ENCODE results near the gene ZNF678. TPM values are rescaled to one million over a fixed set of nuclear protein-coding genes. Genes with fewer than 3 reads are reported as not detected.

ZNF678 gene
- total and polyA plus RNA-seq, 7 donors, result 1.2 to 15.3 (median 5.3) TPM

DNA sequence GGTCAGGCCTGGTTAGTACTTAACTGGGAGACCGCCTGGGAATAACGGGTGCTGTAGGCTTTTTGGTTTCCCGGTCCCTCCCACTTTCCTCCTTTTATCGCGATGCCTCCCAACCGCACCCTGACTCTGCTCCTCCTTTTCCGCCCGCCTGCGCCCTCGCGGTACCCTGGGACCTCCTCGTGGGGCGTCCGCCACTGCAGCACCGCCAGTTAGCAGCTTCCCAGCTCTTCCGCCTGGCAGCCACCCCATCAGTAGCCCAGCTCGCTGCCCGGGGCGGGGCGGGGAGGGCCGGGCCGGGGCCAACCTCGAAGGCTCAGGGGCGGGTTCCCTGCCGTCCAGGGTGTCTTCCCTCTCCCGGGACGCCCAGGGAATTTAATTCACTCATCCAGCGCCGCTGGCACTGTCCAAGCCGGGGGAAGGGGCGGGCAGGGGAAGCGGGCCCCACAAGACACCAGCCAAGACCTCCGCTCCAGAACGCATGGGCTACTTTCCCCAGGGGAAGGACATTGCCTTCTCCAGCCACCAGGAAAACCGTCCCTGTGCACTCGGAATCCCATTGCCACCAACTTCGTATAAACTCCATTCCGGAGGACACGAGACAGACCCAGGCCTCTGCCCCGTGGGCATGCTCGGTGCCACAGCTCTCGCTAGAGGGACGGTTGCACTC lies 2.0 kb upstream of the ZNF678 start:
- H3K36me3 ChIP-seq, result no peaks in the 10 kb centered on the region
- H3K27ac ChIP-seq, result no peak overlapping the region
- peaks cover 0 to 9% (median 6%) of the 10 kb centered on the region in 4 donors for H3K4me1 ChIP-seq
- DNase-seq, result no peak
- H3K27me3 ChIP-seq, result peaks cover 6 to 42% (median 27%) of the 10 kb centered on the region in 3 donors
- TF ChIP-seq, protein P1, sequence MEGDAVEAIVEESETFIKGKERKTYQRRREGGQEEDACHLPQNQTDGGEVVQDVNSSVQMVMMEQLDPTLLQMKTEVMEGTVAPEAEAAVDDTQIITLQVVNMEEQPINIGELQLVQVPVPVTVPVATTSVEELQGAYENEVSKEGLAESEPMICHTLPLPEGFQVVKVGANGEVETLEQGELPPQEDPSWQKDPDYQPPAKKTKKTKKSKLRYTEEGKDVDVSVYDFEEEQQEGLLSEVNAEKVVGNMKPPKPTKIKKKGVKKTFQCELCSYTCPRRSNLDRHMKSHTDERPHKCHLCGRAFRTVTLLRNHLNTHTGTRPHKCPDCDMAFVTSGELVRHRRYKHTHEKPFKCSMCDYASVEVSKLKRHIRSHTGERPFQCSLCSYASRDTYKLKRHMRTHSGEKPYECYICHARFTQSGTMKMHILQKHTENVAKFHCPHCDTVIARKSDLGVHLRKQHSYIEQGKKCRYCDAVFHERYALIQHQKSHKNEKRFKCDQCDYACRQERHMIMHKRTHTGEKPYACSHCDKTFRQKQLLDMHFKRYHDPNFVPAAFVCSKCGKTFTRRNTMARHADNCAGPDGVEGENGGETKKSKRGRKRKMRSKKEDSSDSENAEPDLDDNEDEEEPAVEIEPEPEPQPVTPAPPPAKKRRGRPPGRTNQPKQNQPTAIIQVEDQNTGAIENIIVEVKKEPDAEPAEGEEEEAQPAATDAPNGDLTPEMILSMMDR (IDR thresholded peaks at IDR 0.05), result no peak
- TF ChIP-seq POLR2AphosphoS5 (IDR thresholded peaks at IDR 0.05) (no peak), EP300 (IDR thresholded peaks at IDR 0.05) (no peak), POLR2A (IDR thresholded peaks at IDR 0.05) (no peak)
- H3K9me3 ChIP-seq, result no peaks in the 10 kb centered on the region
- H3K4me3 ChIP-seq, result peak overlapping the region in 3 of 4 donors; percentile 11 to 34 (median 31)
- intact Hi-C loops (cut with DNase I), result loop anchor here (5.0 to 10.0 kb wide), 3 partner anchors 166 to 386 kb away; partner anchors contain the start of gene WNT9A
- 60 to 75% methylated on average over 43 of the region's 43 CpGs for WGBS, 2 donors

DNA sequence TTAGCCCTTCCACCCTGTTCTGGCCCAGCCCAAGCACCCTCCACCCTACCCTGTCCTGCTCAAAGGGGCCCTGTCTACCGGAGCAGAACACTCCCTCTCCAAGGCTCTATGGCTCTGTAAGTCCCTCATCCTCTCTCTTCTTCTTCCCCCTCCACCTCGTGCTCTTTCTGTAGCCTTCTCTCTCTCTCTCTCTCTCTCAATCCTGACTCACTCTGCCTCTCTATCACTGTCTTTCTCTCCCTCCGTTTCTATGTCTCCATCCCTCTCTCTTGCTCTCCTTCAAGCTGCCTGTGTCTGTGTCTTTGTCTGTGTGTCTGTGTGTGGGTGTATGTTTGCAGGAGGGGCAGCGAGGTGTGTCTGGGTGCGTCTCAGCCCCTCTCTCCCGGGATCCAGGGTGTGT lies 1.3 kb upstream of the ZNF678 start:
- Histone ChIP-seq H3K9me3 (no peaks in the 10 kb centered on the region), H3K4me3 (no peak overlapping the region), H3K36me3 (no peaks in the 10 kb centered on the region), H3K27me3 (peaks cover 6 to 42% (median 27%) of the 10 kb centered on the region in 3 donors), H3K4me1 (peaks cover 0 to 9% (median 6%) of the 10 kb centered on the region in 4 donors), H3K27ac (no peak overlapping the region)
- intact Hi-C loops (cut with DNase I), result loop anchor here (5.0 to 10.0 kb wide), 3 partner anchors 165 to 385 kb away; partner anchors contain the start of gene WNT9A
- no peak for TF ChIP-seq EP300 (IDR thresholded peaks at IDR 0.05)
- no peak for TF ChIP-seq POLR2AphosphoS5 (IDR thresholded peaks at IDR 0.05)
- TF ChIP-seq, protein P1 (IDR thresholded peaks at IDR 0.05), result no peak
- no peak for TF ChIP-seq POLR2A (IDR thresholded peaks at IDR 0.05)
- DNase-seq, result no peak
- WGBS, 2 donors, result 89 to 90% methylated on average over 6 of the region's 6 CpGs

DNA sequence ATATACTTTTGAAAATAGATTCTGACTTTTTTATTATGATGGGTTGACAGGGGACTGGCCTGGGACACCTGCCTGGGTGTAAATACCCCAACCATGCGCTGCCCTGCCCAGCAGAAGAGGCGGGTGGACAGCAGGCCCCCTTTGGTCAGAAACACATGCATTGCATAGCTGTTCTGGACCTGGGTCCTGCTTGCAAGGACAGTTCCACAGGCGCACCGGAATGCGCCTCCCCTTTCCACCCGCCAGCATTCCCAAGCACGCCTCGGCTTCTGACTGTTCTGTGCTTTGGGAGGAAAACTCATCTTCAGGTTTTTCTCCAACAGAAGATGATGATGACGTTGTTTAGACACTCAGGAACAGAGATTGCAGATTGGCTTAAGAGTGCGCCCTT lies 428 bp upstream of the ZNF678 start:
- 94 to 96% methylated on average over 10 of the region's 10 CpGs for WGBS, 2 donors
- Histone ChIP-seq H3K4me3 (peak overlapping the region in 1 of 4 donors; percentile 78), H3K27ac (peak overlapping the region in 3 of 4 donors; percentile 86 to 90 (median 86)), H3K9me3 (no peaks in the 10 kb centered on the region), H3K27me3 (peaks cover 6 to 38% (median 26%) of the 10 kb centered on the region in 3 donors), H3K36me3 (no peaks in the 10 kb centered on the region), H3K4me1 (peaks cover 0 to 9% (median 6%) of the 10 kb centered on the region in 4 donors)
- no peak for TF ChIP-seq POLR2A (IDR thresholded peaks at IDR 0.05)
- TF ChIP-seq EP300 (IDR thresholded peaks at IDR 0.05), result no peak
- TF ChIP-seq POLR2AphosphoS5 (IDR thresholded peaks at IDR 0.05), result no peak
- TF ChIP-seq, protein P1 (IDR thresholded peaks at IDR 0.05), result no peak
- intact Hi-C loops (cut with DNase I), result loop anchor here (5.0 to 10.0 kb wide), 3 partner anchors 164 to 384 kb away; partner anchors contain the start of gene WNT9A
- no peak for DNase-seq

DNA sequence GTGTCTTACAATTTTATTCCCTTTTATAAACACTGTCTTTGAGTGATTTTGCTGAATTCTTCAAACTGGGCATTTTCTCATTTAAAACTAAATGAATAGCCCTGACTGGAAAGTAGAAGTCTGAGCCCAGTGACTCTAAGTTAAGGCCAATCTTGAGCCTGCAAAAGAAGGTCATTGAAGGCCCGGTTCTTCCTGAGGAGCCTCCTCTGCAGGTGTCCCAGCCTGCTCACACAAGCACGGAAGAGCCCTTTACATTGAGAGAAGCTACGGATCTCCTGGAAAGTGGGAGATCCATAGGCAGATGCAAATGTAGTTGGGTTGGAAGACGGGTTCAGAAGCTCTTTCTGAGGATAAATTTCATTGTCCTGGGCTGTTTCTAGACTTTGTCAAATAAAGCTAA lies 3.9 kb downstream of the ZNF678 start:
- Histone ChIP-seq H3K27ac (no peak overlapping the region), H3K4me3 (no peak overlapping the region), H3K4me1 (peaks cover 0 to 9% (median 4%) of the 10 kb centered on the region in 4 donors), H3K27me3 (no peaks in the 10 kb centered on the region), H3K9me3 (no peaks in the 10 kb centered on the region), H3K36me3 (no peaks in the 10 kb centered on the region)
- intact Hi-C loops (cut with DNase I), result loop anchor here (10.0 kb wide), 1 partner anchor 318 kb away; no protein-coding TSS in a partner anchor
- TF ChIP-seq POLR2AphosphoS5 (IDR thresholded peaks at IDR 0.05) (no peak), POLR2A (IDR thresholded peaks at IDR 0.05) (no peak), EP300 (IDR thresholded peaks at IDR 0.05) (no peak)
- TF ChIP-seq, protein P1 (IDR thresholded peaks at IDR 0.05), result no peak
- WGBS, 2 donors, result 89 to 90% methylated on average over 4 of the region's 4 CpGs
- no peak for DNase-seq

Data from sigmoid colon (tissue), 7 donors.